ENCODE measurements around the gene SRGAP1. TPM values are rescaled to one million over a fixed set of nuclear protein-coding genes. Genes with fewer than 3 reads are reported as not detected.

SRGAP1 gene
- total RNA-seq, 2 donors from 2014 or later = 0.19 to 1.0 TPM

DNA sequence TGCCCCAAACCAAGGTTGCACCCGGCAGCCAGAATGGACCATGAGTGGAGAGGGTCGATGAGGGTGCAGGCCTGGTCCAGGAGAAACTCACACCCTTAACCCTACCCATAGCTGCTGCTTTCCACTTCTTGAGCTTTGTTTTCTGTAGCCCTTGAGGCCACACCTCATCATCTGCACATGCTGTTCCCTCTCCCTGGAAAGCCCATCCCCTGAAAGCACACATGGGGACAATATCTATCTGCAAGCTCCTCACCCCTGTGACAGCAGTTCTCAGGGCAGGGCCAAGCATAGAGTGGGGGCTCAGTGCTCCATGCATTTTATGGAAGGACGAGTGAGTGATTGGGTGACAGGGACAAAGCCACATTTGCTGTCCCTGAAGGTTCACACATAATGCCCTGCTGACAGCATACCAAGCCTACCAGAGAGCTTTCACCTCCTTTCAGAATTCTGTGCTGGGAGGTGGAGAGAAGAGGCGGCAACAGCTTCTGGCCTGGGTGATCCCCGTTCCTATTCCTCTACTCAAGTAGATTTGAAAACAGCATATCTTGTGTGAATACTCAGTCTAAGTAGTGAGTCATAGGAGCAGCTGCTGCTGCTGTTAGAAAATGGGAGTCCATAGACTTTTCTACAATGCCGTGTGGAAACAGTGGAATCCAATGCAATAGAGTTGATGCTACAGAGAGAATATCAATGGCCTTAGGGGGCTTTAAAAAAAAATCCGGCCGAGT is 44.6 kb downstream of the SRGAP1 start:
- Mint-ChIP-seq H3K27ac (no peak overlapping the region), H3K27me3 (peaks cover 6 to 13% of the 10 kb centered on the region in 2 donors), H3K36me3 (no peaks in the 10 kb centered on the region), H3K9me3 (peaks cover 2% of the 10 kb centered on the region), H3K4me3 (no peak overlapping the region), H3K4me1 (ENCODE audit: low read depth in 2 of 2) (no peaks in the 10 kb centered on the region)
- no peak for DNase-seq (ENCODE audit: low spot score)
- ATAC-seq = peak in 1 of 2 donors; percentile 32

DNA sequence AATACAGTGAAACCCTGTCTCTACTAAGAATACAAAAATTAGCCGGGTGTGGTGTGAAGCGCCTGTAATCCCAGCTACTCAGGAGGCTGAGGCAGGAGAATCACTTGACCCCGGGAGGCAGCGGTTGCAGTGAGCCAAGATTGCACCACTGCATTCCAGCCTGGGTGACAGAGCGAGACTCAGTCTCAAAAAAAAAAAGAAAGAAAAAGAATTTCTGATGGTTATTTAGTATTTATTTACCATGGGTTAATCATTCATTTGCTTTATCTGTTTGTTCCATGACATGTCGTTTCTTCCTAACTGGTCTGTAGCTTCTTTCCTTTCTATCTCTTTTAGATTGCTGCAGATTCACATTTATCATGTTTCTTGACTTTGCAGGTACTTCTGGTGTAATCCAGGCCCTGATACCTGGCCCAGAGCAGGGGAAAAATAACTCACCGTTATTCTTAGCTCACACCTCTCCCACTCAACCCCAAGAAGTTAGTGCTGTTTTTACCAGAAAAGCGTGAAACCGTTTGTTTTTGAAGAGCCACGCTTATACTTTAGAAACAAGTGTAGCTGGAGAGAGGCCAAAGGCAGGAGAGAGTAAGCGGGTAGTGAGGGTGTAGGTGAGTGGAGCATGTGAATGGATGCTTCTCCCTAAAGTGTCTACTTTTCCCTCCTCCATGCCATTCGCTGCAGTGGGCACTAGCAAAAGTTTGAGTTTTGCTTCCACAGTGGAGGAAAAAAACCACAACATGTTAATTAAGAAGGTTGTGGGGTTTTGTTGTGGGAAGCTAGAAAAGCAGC is 45.4 kb downstream of the SRGAP1 start:
- Mint-ChIP-seq H3K27ac (no peak overlapping the region), H3K9me3 (peaks cover 2% of the 10 kb centered on the region), H3K4me1 (ENCODE audit: low read depth in 2 of 2) (no peaks in the 10 kb centered on the region), H3K36me3 (no peaks in the 10 kb centered on the region), H3K4me3 (no peak overlapping the region), H3K27me3 (peaks cover 6 to 13% of the 10 kb centered on the region in 2 donors)
- ATAC-seq (no peak), DNase-seq (ENCODE audit: low spot score) (no peak)

DNA sequence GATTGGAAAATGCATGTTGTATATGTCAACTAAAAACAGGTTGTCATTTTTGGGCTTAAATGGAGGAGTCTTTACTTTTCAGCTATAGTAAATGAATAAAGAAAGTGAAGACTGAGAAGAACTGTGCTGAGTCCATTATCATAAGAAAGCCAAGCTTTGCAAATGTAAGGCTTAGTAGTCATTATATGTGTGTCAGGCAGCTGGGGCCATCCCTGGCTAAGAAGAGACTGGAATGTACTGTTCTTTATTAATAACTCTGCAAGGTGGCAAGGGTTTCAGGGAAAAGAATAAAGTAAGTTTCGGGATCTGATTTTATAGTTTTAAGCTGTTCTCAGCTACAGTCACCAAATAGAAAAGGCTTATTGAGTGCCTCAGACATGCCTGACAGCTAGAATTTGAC is 48.7 kb downstream of the SRGAP1 start:
- Mint-ChIP-seq H3K27me3 (peaks cover 6 to 19% of the 10 kb centered on the region in 2 donors), H3K27ac (no peak overlapping the region), H3K36me3 (no peaks in the 10 kb centered on the region), H3K4me1 (ENCODE audit: low read depth in 2 of 2) (peaks cover 0 to 4% of the 10 kb centered on the region in 2 donors), H3K9me3 (peaks cover 2% of the 10 kb centered on the region), H3K4me3 (no peak overlapping the region)
- ATAC-seq = no peak
- no peak for DNase-seq (ENCODE audit: low spot score)

DNA sequence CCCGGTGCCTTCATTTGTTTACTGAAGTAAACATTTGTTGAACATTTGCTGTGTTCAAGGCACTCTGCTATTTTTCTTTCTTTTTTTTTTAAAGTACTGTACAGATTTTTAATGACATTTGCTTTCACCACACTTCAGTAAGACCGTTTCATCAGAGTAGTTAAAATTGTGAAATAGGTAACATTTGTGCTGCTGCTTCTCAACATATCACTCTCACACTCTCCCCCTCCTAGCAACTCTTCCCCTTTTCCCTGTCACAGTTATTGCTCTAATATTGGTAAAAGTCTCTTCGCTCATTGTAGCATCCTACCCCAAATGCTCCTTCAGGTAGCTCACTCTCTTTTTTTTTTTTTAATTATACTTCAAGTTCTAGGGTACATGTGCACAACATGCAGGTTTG is 49.6 kb downstream of the SRGAP1 start:
- Mint-ChIP-seq H3K4me3 (no peak overlapping the region), H3K9me3 (peaks cover 2% of the 10 kb centered on the region), H3K4me1 (ENCODE audit: low read depth in 2 of 2) (peaks cover 0 to 4% of the 10 kb centered on the region in 2 donors), H3K27ac (no peak overlapping the region), H3K36me3 (no peaks in the 10 kb centered on the region), H3K27me3 (peaks cover 6 to 19% of the 10 kb centered on the region in 2 donors)
- ATAC-seq (no peak), DNase-seq (ENCODE audit: low spot score) (no peak)

DNA sequence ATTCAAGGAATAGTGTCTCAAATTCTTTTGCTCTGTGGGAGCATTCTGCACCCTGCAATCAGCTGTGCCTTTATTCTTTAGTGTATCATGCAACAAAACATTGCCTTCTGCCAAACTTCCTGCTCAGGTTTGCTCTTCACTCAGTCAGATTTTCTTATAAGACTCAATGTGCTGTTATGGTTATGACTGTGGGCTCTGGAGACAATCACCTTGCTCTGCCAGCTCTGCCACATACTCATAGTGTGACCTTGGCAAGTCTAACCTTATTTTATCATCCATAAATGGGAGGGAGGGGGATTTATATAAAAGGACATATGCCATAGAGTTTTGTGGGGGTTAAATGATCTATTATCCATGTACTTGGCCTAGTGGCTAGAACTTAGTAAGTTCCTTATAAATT is 51.3 kb downstream of the SRGAP1 start:
- H3K4me3 Mint-ChIP-seq = no peak overlapping the region
- H3K27me3 Mint-ChIP-seq = peaks cover 6 to 19% of the 10 kb centered on the region in 2 donors
- H3K9me3 Mint-ChIP-seq = peaks cover 2% of the 10 kb centered on the region
- H3K36me3 Mint-ChIP-seq = no peaks in the 10 kb centered on the region
- no peak for DNase-seq (ENCODE audit: low spot score)
- H3K27ac Mint-ChIP-seq = no peak overlapping the region
- ATAC-seq = no peak
- H3K4me1 Mint-ChIP-seq (ENCODE audit: low read depth in 2 of 2) = peaks cover 0 to 4% of the 10 kb centered on the region in 2 donors

DNA sequence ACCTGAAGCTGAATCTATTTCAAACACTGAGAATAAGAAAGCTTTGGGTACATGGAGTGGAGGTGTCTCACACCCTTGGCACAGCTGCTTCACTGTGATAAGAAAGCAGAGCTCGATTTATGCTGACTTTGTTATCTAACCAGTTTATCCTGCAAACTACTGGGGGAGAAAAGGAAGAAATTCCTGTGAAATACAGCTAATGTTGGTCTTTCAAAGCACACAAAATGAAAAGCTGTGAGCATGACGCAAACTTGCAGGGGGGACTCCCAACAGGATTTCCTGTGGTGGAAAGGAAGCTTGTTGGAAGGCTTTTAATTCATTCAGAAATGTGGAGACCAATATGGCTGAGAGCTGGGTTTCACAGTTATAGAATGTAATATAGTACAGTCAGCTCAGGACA is 53.4 kb downstream of the SRGAP1 start:
- ATAC-seq = no peak
- no peaks in the 10 kb centered on the region for H3K36me3 Mint-ChIP-seq
- peaks cover 0 to 12% of the 10 kb centered on the region in 2 donors for H3K27me3 Mint-ChIP-seq

DNA sequence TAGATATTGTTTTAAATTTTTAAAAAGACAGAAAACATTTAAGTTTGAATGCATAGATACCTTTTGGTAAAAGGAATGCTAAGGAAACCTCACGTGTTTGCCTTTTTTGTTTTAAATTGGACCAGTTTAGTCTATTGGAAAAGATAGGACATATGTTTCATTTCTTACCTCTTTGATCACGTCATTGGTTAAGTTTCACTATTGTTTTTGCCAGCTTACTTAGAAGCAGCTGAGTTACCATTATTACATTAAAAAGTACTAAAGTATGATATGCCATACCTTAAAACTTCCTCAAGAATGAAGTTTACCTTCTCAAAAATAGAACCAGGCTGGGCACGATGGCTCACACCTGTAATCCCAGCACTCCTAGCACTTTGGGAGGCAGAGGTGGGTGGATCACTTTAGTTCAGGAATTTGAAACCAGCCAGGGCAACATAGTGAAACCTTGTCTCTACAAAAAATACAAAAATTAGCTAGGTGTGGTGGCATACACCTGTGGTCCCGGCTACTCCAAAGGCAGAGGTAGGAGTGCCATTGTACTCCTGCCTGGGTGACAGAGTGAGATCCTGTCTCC is 54.4 kb downstream of the SRGAP1 start:
- Mint-ChIP-seq H3K4me1 (ENCODE audit: low read depth in 2 of 2) (peaks cover 0 to 4% of the 10 kb centered on the region in 2 donors), H3K27me3 (peaks cover 0 to 12% of the 10 kb centered on the region in 2 donors), H3K9me3 (no peaks in the 10 kb centered on the region), H3K4me3 (no peak overlapping the region), H3K36me3 (no peaks in the 10 kb centered on the region), H3K27ac (no peak overlapping the region)
- DNase-seq (ENCODE audit: low spot score) (no peak), ATAC-seq (no peak)

More for the DNA sequence above, 53.4 kb downstream of the SRGAP1 start:
- no peak for DNase-seq (ENCODE audit: low spot score)
- Mint-ChIP-seq H3K4me1 (ENCODE audit: low read depth in 2 of 2) (peaks cover 0 to 4% of the 10 kb centered on the region in 2 donors), H3K4me3 (no peak overlapping the region), H3K9me3 (no peaks in the 10 kb centered on the region), H3K27ac (no peak overlapping the region)

DNA sequence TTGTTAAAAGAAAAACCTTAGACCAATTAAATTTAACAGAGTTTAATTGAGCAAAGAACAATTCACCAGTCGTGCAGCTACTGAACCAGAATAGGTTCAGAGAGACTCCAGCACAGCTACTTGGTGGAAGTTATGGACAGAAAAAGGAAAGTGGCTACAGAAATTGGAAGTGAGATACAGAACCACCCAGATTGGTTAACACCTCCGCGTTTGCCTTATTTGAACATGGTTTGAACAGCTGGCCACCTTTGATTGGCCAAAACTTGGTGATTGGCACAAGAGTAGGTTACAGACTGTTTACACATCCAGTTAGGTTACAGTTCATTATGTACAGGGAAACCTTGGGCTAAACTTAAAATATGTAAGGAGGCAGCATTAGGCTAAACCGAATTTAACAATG is 54.9 kb downstream of the SRGAP1 start:
- no peak for ATAC-seq
- no peak overlapping the region for H3K27ac Mint-ChIP-seq

DNA sequence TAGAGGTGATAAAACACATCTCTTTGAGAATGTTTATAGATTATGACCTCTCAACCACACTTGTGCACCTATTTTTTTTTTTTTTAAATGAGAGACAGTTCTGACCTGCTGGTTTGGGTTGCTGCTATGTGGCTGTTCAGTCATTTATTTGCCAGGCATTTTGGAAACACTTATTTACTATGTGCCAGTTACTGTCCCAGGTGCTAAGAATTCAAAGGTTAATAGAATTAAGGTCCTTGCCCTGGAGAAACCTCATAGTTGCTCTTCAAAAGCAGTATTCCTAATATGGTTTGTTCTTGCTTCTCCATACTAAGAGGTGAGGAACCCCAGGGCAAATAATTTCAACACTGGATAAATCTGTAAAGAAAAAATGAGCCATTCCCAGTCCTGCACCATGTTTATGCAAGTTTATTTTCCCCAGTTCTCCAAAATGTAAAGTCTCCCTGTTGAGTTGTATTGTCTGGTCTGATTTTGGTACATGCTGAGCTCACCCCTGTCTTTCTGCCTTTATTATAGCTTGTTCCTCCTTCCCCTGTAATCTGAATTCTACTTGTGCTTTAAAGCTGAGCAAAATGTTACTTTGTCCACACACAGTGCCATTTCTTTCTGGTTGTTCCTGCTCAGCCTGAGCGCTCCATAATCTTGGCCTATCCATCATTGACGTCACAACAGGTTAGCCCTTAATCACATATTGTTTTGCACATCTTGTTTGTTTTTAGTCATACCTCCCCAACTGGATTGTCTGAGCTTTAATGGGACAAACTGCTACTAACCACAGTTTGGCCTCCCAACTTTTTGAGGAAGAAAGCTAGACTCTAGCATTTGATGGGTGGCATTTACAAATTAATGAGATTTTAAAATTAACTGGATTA is 56.7 kb downstream of the SRGAP1 start:
- no peak overlapping the region for H3K27ac Mint-ChIP-seq
- peaks cover 2 to 12% of the 10 kb centered on the region in 2 donors for H3K27me3 Mint-ChIP-seq
- no peak for DNase-seq (ENCODE audit: low spot score)
- no peaks in the 10 kb centered on the region for H3K9me3 Mint-ChIP-seq
- H3K36me3 Mint-ChIP-seq = no peaks in the 10 kb centered on the region
- no peak overlapping the region for H3K4me3 Mint-ChIP-seq
- ATAC-seq = no peak
- peaks cover 0 to 4% of the 10 kb centered on the region in 2 donors for H3K4me1 Mint-ChIP-seq (ENCODE audit: low read depth in 2 of 2)

More for the DNA sequence above, 54.9 kb downstream of the SRGAP1 start:
- Mint-ChIP-seq H3K9me3 (no peaks in the 10 kb centered on the region), H3K4me3 (no peak overlapping the region), H3K36me3 (no peaks in the 10 kb centered on the region), H3K27me3 (peaks cover 2 to 12% of the 10 kb centered on the region in 2 donors), H3K4me1 (ENCODE audit: low read depth in 2 of 2) (peaks cover 0 to 4% of the 10 kb centered on the region in 2 donors)
- no peak for DNase-seq (ENCODE audit: low spot score)

DNA sequence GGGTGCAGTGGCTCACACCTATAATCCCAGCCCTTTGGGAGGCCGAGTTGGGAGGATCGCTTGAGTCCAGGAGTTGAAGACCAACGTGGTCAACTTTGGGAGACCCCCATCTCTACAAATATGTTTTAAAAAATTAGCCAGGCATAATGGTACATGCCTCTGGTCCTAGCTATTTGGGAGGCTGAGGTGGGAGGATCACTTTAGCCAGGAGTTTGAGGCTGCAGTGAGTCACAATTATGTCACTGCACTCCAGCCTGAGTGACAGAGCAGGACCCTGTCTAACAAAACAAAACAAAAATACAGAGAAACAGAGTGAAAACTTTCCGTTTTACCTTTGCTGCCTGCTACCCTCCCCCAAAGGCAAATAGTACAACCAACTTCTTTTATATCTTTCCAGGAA is 60.2 kb downstream of the SRGAP1 start:
- H3K27ac Mint-ChIP-seq = no peak overlapping the region
- DNase-seq (ENCODE audit: low spot score) (no peak), ATAC-seq (no peak)
- no peaks in the 10 kb centered on the region for H3K9me3 Mint-ChIP-seq
- peaks cover 2 to 12% of the 10 kb centered on the region in 2 donors for H3K27me3 Mint-ChIP-seq
- H3K4me3 Mint-ChIP-seq = no peak overlapping the region
- no peaks in the 10 kb centered on the region for H3K4me1 Mint-ChIP-seq (ENCODE audit: low read depth in 2 of 2)
- no peaks in the 10 kb centered on the region for H3K36me3 Mint-ChIP-seq

DNA sequence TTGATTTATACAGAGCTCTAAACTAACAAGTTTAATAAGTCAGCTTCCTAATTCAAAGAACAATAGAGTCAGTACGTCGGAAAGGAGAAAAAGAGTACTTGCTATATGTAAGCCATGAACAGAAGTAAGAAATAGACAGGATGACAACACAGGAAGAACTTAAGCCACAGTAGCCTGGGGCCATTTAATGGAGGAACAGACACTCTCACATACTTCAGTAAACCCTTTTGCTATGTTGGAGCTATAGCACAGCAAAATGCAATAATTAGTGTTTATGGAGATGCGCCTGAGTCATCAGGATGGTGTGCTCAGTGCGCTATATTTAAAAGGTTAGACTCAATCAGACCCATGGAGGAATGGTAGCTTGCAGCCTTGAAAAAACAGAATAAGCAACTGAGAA is 61.0 kb downstream of the SRGAP1 start:
- DNase-seq (ENCODE audit: low spot score) (no peak), ATAC-seq (no peak)
- H3K4me1 Mint-ChIP-seq (ENCODE audit: low read depth in 2 of 2) = no peaks in the 10 kb centered on the region
- no peak overlapping the region for H3K27ac Mint-ChIP-seq
- peaks cover 4 to 12% of the 10 kb centered on the region in 2 donors for H3K27me3 Mint-ChIP-seq
- H3K36me3 Mint-ChIP-seq = no peaks in the 10 kb centered on the region
- H3K4me3 Mint-ChIP-seq = no peak overlapping the region
- H3K9me3 Mint-ChIP-seq = no peaks in the 10 kb centered on the region

DNA sequence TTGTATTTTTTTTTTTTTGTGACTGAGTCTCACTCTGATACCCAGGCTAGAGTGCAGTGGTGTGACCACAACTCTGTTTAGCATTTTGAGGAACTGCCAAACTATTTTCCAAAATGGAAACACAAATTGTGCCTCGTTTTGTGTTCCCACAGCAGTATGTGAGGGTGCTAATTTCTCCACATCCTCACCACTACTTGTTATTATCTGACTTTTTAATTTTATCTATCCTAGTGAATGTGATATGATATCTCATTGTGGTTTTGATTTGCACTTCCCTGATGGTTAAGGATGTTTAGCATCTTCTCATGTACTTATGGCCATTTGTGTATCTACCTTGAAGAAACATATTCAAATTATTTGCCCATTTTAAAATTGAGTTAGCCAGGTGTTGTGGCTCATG is 62.4 kb downstream of the SRGAP1 start:
- Mint-ChIP-seq H3K4me1 (ENCODE audit: low read depth in 2 of 2) (no peaks in the 10 kb centered on the region), H3K36me3 (no peaks in the 10 kb centered on the region), H3K27ac (no peak overlapping the region), H3K27me3 (peaks cover 6% of the 10 kb centered on the region in 2 donors), H3K4me3 (no peak overlapping the region), H3K9me3 (no peaks in the 10 kb centered on the region)
- ATAC-seq = no peak
- DNase-seq (ENCODE audit: low spot score) = no peak

DNA sequence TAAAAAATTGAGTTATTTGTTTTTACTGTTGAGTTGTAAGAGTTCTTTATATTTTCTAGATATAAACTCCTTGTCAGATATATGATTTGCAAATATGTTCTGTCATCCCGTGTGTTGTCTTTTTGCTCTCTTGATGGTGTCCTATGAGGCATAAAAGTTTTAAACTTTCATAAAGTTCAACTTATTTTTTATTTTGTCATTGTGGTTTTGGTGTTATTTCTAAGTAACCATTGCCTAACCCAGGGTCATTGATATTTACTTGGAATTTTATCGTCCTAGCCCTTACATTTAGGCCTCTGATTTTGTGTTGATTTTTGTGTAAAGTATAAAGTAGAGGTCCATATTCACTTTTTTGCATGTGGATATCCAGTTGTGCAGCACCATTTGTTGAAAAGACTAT is 63.1 kb downstream of the SRGAP1 start:
- no peaks in the 10 kb centered on the region for H3K4me1 Mint-ChIP-seq (ENCODE audit: low read depth in 2 of 2)
- H3K27me3 Mint-ChIP-seq = peaks cover 6% of the 10 kb centered on the region in 2 donors
- ATAC-seq (no peak), DNase-seq (ENCODE audit: low spot score) (no peak)
- H3K4me3 Mint-ChIP-seq = no peak overlapping the region
- H3K27ac Mint-ChIP-seq = no peak overlapping the region
- H3K36me3 Mint-ChIP-seq = no peaks in the 10 kb centered on the region
- no peaks in the 10 kb centered on the region for H3K9me3 Mint-ChIP-seq
